GM12878 (cell line): ENCODE measurements around the gene MGP. TPM values are rescaled to one million over a fixed set of nuclear protein-coding genes. Genes with fewer than 3 reads are reported as not detected.

Experiments
- ATAC-seq: fragments of 200-7000 bp; cut with Tn5 transposase; 3 replicates; pipeline ENCODE4 v1.9.1; 2020; ENCODE audit warnings: mild to moderate bottlenecking, moderate library complexity
- BruUV-seq: library from RNA; stranded (reverse); fragments of 400-500 nt; replicated peaks from 2 replicates; lab custom pipeline; 2021; lab: Mats Ljungman, UMichigan
- CTCF ChIA-PET: fragments of 300-600 bp; sonication (Branson Sonifier 250); formaldehyde crosslinking; extraction: SDS; loops from one replicate; lab custom pipeline; 2021; ENCODE audit warnings: inconsistent platforms; lab: Yijun Ruan, JAX
- POLR2A ChIA-PET: fragments of 350-600 bp; formaldehyde crosslinking; extraction: SDS; loops from one replicate; lab custom pipeline; 2021; ENCODE audit warnings: inconsistent platforms; lab: Charles Lee
- RAD21 ChIA-PET: fragments of 300-600 bp; sonication (Branson Sonifier 250); formaldehyde crosslinking; loops from one replicate; lab custom pipeline; 2023; ENCODE audit warnings: antibody characterized with exemption; ENCODE audit not compliant: unreplicated experiment; lab: Charles Lee
- SMC1A ChIA-PET: fragments of 300-600 bp; sonication (Branson Sonifier 250); formaldehyde crosslinking; loops from one replicate; lab custom pipeline; 2023; ENCODE audit not compliant: unreplicated experiment, uncharacterized antibody; lab: Charles Lee
- DNase-seq: peaks from one replicate; pipeline ENCODE4 v3.0.0-alpha.2; 2011; ENCODE audit warnings: low read depth, low spot score
- FAIRE-seq: peaks from 3 replicates; lab custom pipeline; 2011; peaks lifted over from hg19 to GRCh38; lab: Jason Lieb, UNC
- H2AFZ ChIP-seq: 2 replicates; pipeline ENCODE4 v1.6.0; 2011; ENCODE audit warnings: low read depth, low read length, control low read depth; ENCODE audit not compliant: control insufficient read depth
- H3K27ac ChIP-seq: 2 replicates; pipeline ENCODE4 v1.5.1; 2011; ENCODE audit warnings: control low read depth; ENCODE audit not compliant: control insufficient read depth, insufficient read depth
- H3K27me3 ChIP-seq, 2 experiments: replicated peaks in 1 of 2; 2 replicates each; pipeline versions ENCODE4 v1.6.0 to v1.6.1; 2011; ENCODE audit warnings: low read length in 1 of 2; ENCODE audit not compliant: control insufficient read depth in 2 of 2, insufficient read depth in 2 of 2
- H3K36me3 ChIP-seq, 2 experiments: 2 replicates each; pipeline ENCODE4 v1.5.1; 2011; ENCODE audit warnings: low read length in 1 of 2; ENCODE audit not compliant: control insufficient read depth in 2 of 2, insufficient read depth in 2 of 2
- H3K4me1 ChIP-seq: 2 replicates; pipeline ENCODE4 v1.6.1; 2011; ENCODE audit warnings: mild to moderate bottlenecking, low read length, moderate library complexity, mixed read lengths; ENCODE audit not compliant: control insufficient read depth, insufficient read depth
- H3K4me2 ChIP-seq: 2 replicates; pipeline ENCODE4 v1.6.0; 2011; ENCODE audit warnings: control low read depth; ENCODE audit not compliant: control insufficient read depth, insufficient read depth
- H3K4me3 ChIP-seq: fragments of 200-600 bp; sonication (generic); 2 replicates; pipeline ENCODE4 v1.5.1; 2016
- H3K79me2 ChIP-seq: 2 replicates; pipeline ENCODE4 v1.6.0; 2011; ENCODE audit warnings: low read length; ENCODE audit not compliant: control insufficient read depth, insufficient read depth
- H3K9ac ChIP-seq: 2 replicates; pipeline ENCODE4 v1.8.0; 2011; ENCODE audit warnings: low read length, control low read depth, mixed read lengths; ENCODE audit not compliant: control insufficient read depth, insufficient read depth
- H3K9me3 ChIP-seq: replicated peaks from 3 replicates; pipeline ENCODE4 v1.5.1; 2011; ENCODE audit warnings: mild to moderate bottlenecking, low read length; ENCODE audit not compliant: control insufficient read depth, insufficient read depth
- H4K20me1 ChIP-seq: 2 replicates; pipeline ENCODE4 v1.6.0; 2011; ENCODE audit not compliant: control insufficient read depth, insufficient read depth
- ATF7 ChIP-seq: fragments of 450-650 bp; IDR thresholded peaks from 2 replicates; pipeline ENCODE4 v1.6.1; 2016; ENCODE audit warnings: low read depth, mild to moderate bottlenecking
- ETV6 ChIP-seq, 2 experiments: fragments of 450-650 bp in 1 of 2; IDR thresholded peaks in 1 of 2; conservative IDR thresholded peaks in 1 of 2; 2 replicates each; pipeline ENCODE4 v1.6.1; 2014; ENCODE audit warnings: antibody characterized with exemption in 1 of 2, borderline replicate concordance in 1 of 2, low read depth in 1 of 2, mild to moderate bottlenecking in 1 of 2, moderate library complexity in 1 of 2
- HCFC1 ChIP-seq: fragments of 150-350 bp; IDR thresholded peaks from 2 replicates; pipeline ENCODE4 v1.6.1; 2014; ENCODE audit warnings: low read length
- NRF1 ChIP-seq: conservative IDR thresholded peaks from 2 replicates; pipeline ENCODE4 v1.6.1; 2011; ENCODE audit warnings: mild to moderate bottlenecking, low read depth, low read length, improper control_type of control experiment
- PKNOX1 ChIP-seq: fragments of 450-650 bp; IDR thresholded peaks from 2 replicates; pipeline ENCODE4 v1.6.1; 2016; ENCODE audit warnings: mild to moderate bottlenecking
- POLR2AphosphoS2 ChIP-seq: IDR thresholded peaks from 2 replicates; pipeline ENCODE4 v1.6.1; 2011; ENCODE audit warnings: low read depth, mild to moderate bottlenecking, low read length, improper control_type of control experiment, moderate library complexity
- RCOR1 ChIP-seq: conservative IDR thresholded peaks from 2 replicates; pipeline ENCODE4 v1.6.1; 2012; ENCODE audit warnings: low read depth, low read length, improper control_type of control experiment
- REST ChIP-seq: IDR thresholded peaks from 2 replicates; pipeline ENCODE4 v1.6.1; 2012; ENCODE audit warnings: mild to moderate bottlenecking, low read depth, low read length
- RUNX3 ChIP-seq: IDR thresholded peaks from 2 replicates; pipeline ENCODE4 v1.6.1; 2012; ENCODE audit warnings: low read length, inconsistent platforms
- TARDBP ChIP-seq: IDR thresholded peaks from 2 replicates; pipeline ENCODE4 v1.6.1; 2016; ENCODE audit warnings: borderline replicate concordance
- YBX1 ChIP-seq: fragments of 450-650 bp; IDR thresholded peaks from 2 replicates; pipeline ENCODE4 v1.6.1; 2016; ENCODE audit warnings: antibody characterized with exemption
- YY1 ChIP-seq: IDR thresholded peaks from 2 replicates; pipeline ENCODE4 v1.6.1; 2011; ENCODE audit warnings: low read depth, mild to moderate bottlenecking, low read length
- WGBS: methylation state at CpG from one replicate; pipeline ENCODE4 v1.1.6; 2016; ENCODE audit warnings: low lambda C conversion rate; ENCODE audit not compliant: insufficient replicate concordance, insufficient coverage; ENCODE audit errors: missing lambda C conversion rate; 5-methylcytosine and 5-hydroxymethylcytosine counted together
- in situ Hi-C: fragments of 300-500 bp; cut with MboI; formaldehyde crosslinking; loops from 9 replicates; pipeline ENCODE4 v1.14.3; 2018; ENCODE audit warnings: mixed read lengths
- intact Hi-C: fragments of 100-400 bp; cut with micrococcal nuclease; formaldehyde crosslinking; loops from one replicate; pipeline ENCODE4 v1.14.2; 2022; ENCODE audit not compliant: unreplicated experiment
- polyA plus RNA-seq, 11 experiments: library from polyadenylated mRNA; depleted of rRNA in 4 of 11; unstranded in 6 of 11; stranded (reverse) in 5 of 11; fragments of >200 nt; fragmentation: Nextera tagmentation in 4 of 11; fragmentation: Illumina TruSeq in 1 of 11; extraction: Ambion mirVana in 4 of 11; extraction: Trizol in 1 of 11; gene quantifications; 1 replicate in 1 of 11; 2 replicates in 10 of 11; pipeline versions ENCODE4 v1.2.1 to v1.2.3, GENCODE V29; 2011 to 2016; ENCODE audit warnings: inconsistent platforms in 2 of 11, missing spikeins in 2 of 11, low read depth in 1 of 11
- total RNA-seq, 4 experiments: library from RNA; depleted of rRNA in 3 of 4; stranded (reverse); fragments of >200 nt in 3 of 4; fragmentation: Illumina TruSeq in 1 of 4; extraction: Trizol in 1 of 4; gene quantifications; 2 replicates each; pipeline versions ENCODE4 v1.2.1 to v1.2.3, GENCODE V29; 2013 to 2021

The MGP gene
- total and polyA plus RNA-seq, 10 of the 15 experiments (the other 5 are each of a cell fraction or from before 2014, with no cell fraction given): 0.21 to 1.2 TPM; not detected in 8

DNA sequence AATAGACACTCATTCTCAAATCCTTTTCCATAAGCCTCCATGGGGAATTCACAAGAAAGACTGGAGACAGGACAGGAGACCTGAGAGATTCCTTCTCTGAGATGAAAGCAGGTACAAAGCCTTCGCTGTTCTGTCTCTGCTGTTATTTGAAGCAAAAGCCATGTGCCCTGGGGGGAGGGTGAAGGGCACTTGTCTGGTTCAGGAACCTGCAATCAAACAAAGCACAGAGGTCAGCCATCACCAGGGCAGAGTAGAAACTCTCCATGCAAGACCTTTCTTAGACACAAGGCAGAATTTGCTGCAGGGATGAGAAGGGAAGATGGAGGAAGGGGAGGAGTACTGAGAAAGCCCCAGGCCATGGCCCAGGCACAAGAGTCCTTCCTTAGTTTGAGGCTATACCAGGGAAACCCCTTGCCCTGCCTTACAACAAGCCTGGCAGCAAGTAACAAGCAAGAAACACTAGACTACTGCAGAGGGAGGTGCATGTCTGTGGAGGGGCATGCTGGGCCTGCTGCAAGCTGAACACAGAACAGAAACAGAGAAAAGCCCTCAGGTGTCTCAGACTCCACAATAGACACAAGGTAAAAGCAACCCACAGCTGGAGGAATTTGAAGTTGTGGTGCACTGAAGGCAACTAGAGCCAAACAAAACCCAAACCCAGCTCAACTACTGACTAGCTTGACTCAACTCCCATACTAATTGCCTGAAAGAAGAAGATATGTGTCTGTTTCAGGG is 34.6 kb downstream of the MGP start:
- CTCF ChIA-PET: interaction anchor here (0.6 to 9.9 kb wide), 5 partner anchors 40 to 734 kb away, joined by 3 to 82 read pairs (median 5); no protein-coding TSS in a partner anchor
- no peaks in the 10 kb centered on the region for H3K27me3 ChIP-seq
- H3K79me2 ChIP-seq: no peaks in the 10 kb centered on the region
- FAIRE-seq (no peak), ATAC-seq (peak; percentile 83), DNase-seq (peak; percentile 16)
- H3K4me1 ChIP-seq: no peaks in the 10 kb centered on the region
- peak overlapping the region; percentile 46 for H2AFZ ChIP-seq
- RAD21 ChIA-PET: interaction anchor here (0.6 to 1.9 kb wide), 6 partner anchors 40 to 144 kb away, joined by 3 to 10 read pairs (median 4); no protein-coding TSS in a partner anchor
- POLR2A ChIA-PET: no interaction called here
- no TSS peak for BruUV-seq
- H3K9ac ChIP-seq: no peak overlapping the region
- no peaks in the 10 kb centered on the region for H4K20me1 ChIP-seq
- no peak overlapping the region for H3K4me2 ChIP-seq
- in situ Hi-C loops (no loop called here), intact Hi-C loops (no loop called here)
- SMC1A ChIA-PET: interaction anchor here (0.9 to 15.6 kb wide), 5 partner anchors 38 to 145 kb away, joined by 3 to 242 read pairs (median 4); partner anchors contain the start of genes ARHGDIB, C12orf60 and WBP11
- TF ChIP-seq ETV6 (conservative IDR thresholded peaks at IDR 0.05 in 1 of 2, IDR thresholded peaks at IDR 0.05 in 1 of 2; ENCODE audit: borderline replicate concordance in 1 of 2, low read depth in 1 of 2): no peak
- TF ChIP-seq REST: no peak
- no peak for TF ChIP-seq RUNX3
- no peak for TF ChIP-seq YY1
- no peak for TF ChIP-seq TARDBP
- TF ChIP-seq POLR2AphosphoS2: no peak
- no peak for TF ChIP-seq RCOR1
- TF ChIP-seq YBX1: no peak
- no peak for TF ChIP-seq ATF7
- no peak for TF ChIP-seq NRF1
- TF ChIP-seq HCFC1: no peak
- no peak for TF ChIP-seq PKNOX1
- H3K4me3 ChIP-seq: no peak overlapping the region
- H3K27ac ChIP-seq: no peak overlapping the region
- H3K36me3 ChIP-seq: no peaks in the 10 kb centered on the region
- WGBS: 19% methylated on average over 1 of the region's 1 CpG
- no peaks in the 10 kb centered on the region; the same call in 2 of the 3 replicates for H3K9me3 ChIP-seq
